Mesenchymal stem cell (in vitro differentiated cells and primary cell): Measurements from ENCODE around the gene DHX16.

Source experiments
- DNase-seq: peaks from one replicate; pipeline ENCODE4 v3.0.0-alpha.2; 2013
- H2AFZ ChIP-seq: one replicate; pipeline ENCODE4 v1.6.1; 2013; ENCODE audit warnings: low read depth, mild to moderate bottlenecking, control low read depth, inconsistent platforms, low read length, moderate library complexity
- H2AK5ac ChIP-seq: 2 replicates; pipeline ENCODE4 v1.6.1; 2013; ENCODE audit warnings: low read length, moderate library complexity, mild to moderate bottlenecking, inconsistent platforms; ENCODE audit not compliant: severe bottlenecking
- H2BK120ac ChIP-seq: one replicate; pipeline ENCODE4 v1.6.1; 2013; ENCODE audit warnings: low read depth, mild to moderate bottlenecking, inconsistent platforms, low read length, moderate library complexity
- H2BK12ac ChIP-seq, 2 experiments: one replicate each; pipeline ENCODE4 v1.6.1; 2013; ENCODE audit warnings: inconsistent platforms in 2 of 2, low read length in 2 of 2, mild to moderate bottlenecking in 2 of 2, moderate library complexity in 2 of 2, control low read depth in 1 of 2
- H2BK15ac ChIP-seq: one replicate; pipeline ENCODE4 v1.6.1; 2013; ENCODE audit warnings: mild to moderate bottlenecking, low read depth, inconsistent platforms; ENCODE audit not compliant: poor library complexity, severe bottlenecking
- H2BK5ac ChIP-seq: 2 replicates; pipeline ENCODE4 v1.6.1; 2013; ENCODE audit warnings: low read depth, mild to moderate bottlenecking, low read length, control low read depth, inconsistent platforms; ENCODE audit not compliant: poor library complexity, severe bottlenecking
- H3K14ac ChIP-seq, 2 experiments: one replicate each; pipeline ENCODE4 v1.6.1; 2013; ENCODE audit warnings: inconsistent platforms in 2 of 2, low read length in 2 of 2, control low read depth in 1 of 2, mild to moderate bottlenecking in 1 of 2, moderate library complexity in 1 of 2
- H3K18ac ChIP-seq, 2 experiments: one replicate each; pipeline ENCODE4 v1.6.1; 2013; ENCODE audit warnings: inconsistent platforms in 2 of 2, low read length in 2 of 2, control low read depth in 1 of 2, low read depth in 1 of 2, mild to moderate bottlenecking in 1 of 2
- H3K23ac ChIP-seq, 2 experiments: one replicate each; pipeline ENCODE4 v1.6.1; 2013; ENCODE audit warnings: inconsistent platforms in 2 of 2, low read length in 2 of 2, mild to moderate bottlenecking in 2 of 2, moderate library complexity in 2 of 2, control low read depth in 1 of 2
- H3K27ac ChIP-seq: 2 replicates; pipeline ENCODE4 v1.5.1; 2013; ENCODE audit warnings: mild to moderate bottlenecking, moderate library complexity, low read length, control low read depth, inconsistent platforms; ENCODE audit not compliant: poor library complexity, severe bottlenecking
- H3K27me3 ChIP-seq, 2 experiments: 2 replicates each; pipeline versions ENCODE4 v1.6.1 to v1.7.0; 2013; ENCODE audit warnings: low read length in 2 of 2, mild to moderate bottlenecking in 2 of 2, moderate library complexity in 2 of 2, control low read depth in 1 of 2, inconsistent platforms in 1 of 2; ENCODE audit not compliant: control insufficient read depth in 1 of 2, insufficient read depth in 1 of 2
- H3K36me3 ChIP-seq, 2 experiments: 2 replicates each; pipeline versions ENCODE4 v1.6.1 to v1.7.0; 2013; ENCODE audit warnings: low read length in 2 of 2, control low read depth in 1 of 2, inconsistent platforms in 1 of 2, low read depth in 1 of 2, mild to moderate bottlenecking in 1 of 2; ENCODE audit not compliant: insufficient read depth in 2 of 2, control insufficient read depth in 1 of 2
- H3K4ac ChIP-seq, 2 experiments: one replicate each; pipeline ENCODE4 v1.6.1; 2013; ENCODE audit warnings: inconsistent platforms in 2 of 2, low read length in 2 of 2, mild to moderate bottlenecking in 2 of 2, moderate library complexity in 2 of 2, control low read depth in 1 of 2, low read depth in 1 of 2
- H3K4me1 ChIP-seq: 2 replicates; pipeline ENCODE4 v1.6.1; 2013; ENCODE audit warnings: low read depth, low read length, control low read depth; ENCODE audit not compliant: control insufficient read depth, insufficient read depth
- H3K4me2 ChIP-seq: 2 replicates; pipeline ENCODE4 v1.6.1; 2013; ENCODE audit warnings: low read length, mild to moderate bottlenecking, inconsistent platforms; ENCODE audit not compliant: poor library complexity, severe bottlenecking
- H3K4me3 ChIP-seq, 2 experiments: 2 replicates each; pipeline versions ENCODE4 v1.5.1 to v1.7.0; 2013; ENCODE audit warnings: low read length in 2 of 2, mild to moderate bottlenecking in 2 of 2, control low read depth in 1 of 2, low read depth in 1 of 2; ENCODE audit not compliant: insufficient read depth in 1 of 2
- H3K79me1 ChIP-seq: replicated peaks from 2 replicates; pipeline ENCODE4 v1.6.1; 2013; ENCODE audit warnings: mild to moderate bottlenecking, control low read depth, low read length, inconsistent platforms; ENCODE audit not compliant: poor library complexity, severe bottlenecking
- H3K9ac ChIP-seq: 2 replicates; pipeline ENCODE4 v1.7.0; 2013; ENCODE audit warnings: mild to moderate bottlenecking, low read length, moderate library complexity
- H3K9me3 ChIP-seq: 2 replicates; pipeline ENCODE4 v1.7.0; 2013; ENCODE audit warnings: mild to moderate bottlenecking, low read length; ENCODE audit not compliant: control insufficient read depth
- H4K8ac ChIP-seq: one replicate; pipeline ENCODE4 v1.6.1; 2013; ENCODE audit warnings: inconsistent platforms, mild to moderate bottlenecking, low read length, moderate library complexity
- H4K91ac ChIP-seq: one replicate; pipeline ENCODE4 v1.6.1; 2013; ENCODE audit warnings: mild to moderate bottlenecking, low read length, inconsistent platforms
- WGBS: methylation state at CpG from one replicate; pipeline ENCODE4 v1.1.7; 2013; ENCODE audit warnings: mixed read lengths; 5-methylcytosine and 5-hydroxymethylcytosine counted together

Gene DHX16

DNA sequence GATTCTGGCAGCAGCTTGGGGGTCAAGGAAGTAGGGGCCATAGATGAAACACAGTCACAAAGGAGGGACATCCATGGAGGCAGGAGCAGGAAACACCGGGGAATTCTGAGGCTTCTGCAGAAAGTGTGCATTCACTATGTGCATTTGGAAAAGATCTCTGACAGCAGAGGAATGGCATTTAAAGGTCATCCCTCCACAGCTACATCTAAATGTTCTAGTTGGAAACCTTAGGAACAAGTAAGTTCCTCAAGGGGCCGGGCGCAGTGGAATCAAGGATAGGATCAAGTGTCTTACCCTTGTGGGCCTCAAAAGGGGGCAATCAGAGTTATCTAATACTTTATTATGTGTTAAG lies 17.1 kb downstream of the DHX16 start:
- H3K4me2 ChIP-seq, result no peak overlapping the region
- peaks cover 82 to 98% of the 10 kb centered on the region in 2 experiments for H3K36me3 ChIP-seq
- H2BK12ac ChIP-seq, result no peak overlapping the region
- no peak overlapping the region for H3K4me3 ChIP-seq
- H4K91ac ChIP-seq, result no peak overlapping the region
- H3K9ac ChIP-seq, result no peak overlapping the region
- 90% methylated on average over 3 of the region's 3 CpGs for WGBS
- H3K27ac ChIP-seq, result peak overlapping the region; percentile 34
- no peak overlapping the region for H2BK15ac ChIP-seq
- H3K4ac ChIP-seq, result no peak overlapping the region
- H3K18ac ChIP-seq, result no peak overlapping the region
- H3K23ac ChIP-seq, result no peak overlapping the region
- peaks cover 1% of the 10 kb centered on the region for H3K79me1 ChIP-seq
- H2BK5ac ChIP-seq, result no peak overlapping the region
- H2BK120ac ChIP-seq, result no peak overlapping the region
- H4K8ac ChIP-seq, result no peak overlapping the region
- no peak for DNase-seq
- no peaks in the 10 kb centered on the region for H3K27me3 ChIP-seq
- H3K4me1 ChIP-seq, result peaks cover 14% of the 10 kb centered on the region
- no peak overlapping the region for H2AK5ac ChIP-seq
- no peak overlapping the region for H2AFZ ChIP-seq
- no peaks in the 10 kb centered on the region for H3K9me3 ChIP-seq
- H3K14ac ChIP-seq, result no peak overlapping the region

DNA sequence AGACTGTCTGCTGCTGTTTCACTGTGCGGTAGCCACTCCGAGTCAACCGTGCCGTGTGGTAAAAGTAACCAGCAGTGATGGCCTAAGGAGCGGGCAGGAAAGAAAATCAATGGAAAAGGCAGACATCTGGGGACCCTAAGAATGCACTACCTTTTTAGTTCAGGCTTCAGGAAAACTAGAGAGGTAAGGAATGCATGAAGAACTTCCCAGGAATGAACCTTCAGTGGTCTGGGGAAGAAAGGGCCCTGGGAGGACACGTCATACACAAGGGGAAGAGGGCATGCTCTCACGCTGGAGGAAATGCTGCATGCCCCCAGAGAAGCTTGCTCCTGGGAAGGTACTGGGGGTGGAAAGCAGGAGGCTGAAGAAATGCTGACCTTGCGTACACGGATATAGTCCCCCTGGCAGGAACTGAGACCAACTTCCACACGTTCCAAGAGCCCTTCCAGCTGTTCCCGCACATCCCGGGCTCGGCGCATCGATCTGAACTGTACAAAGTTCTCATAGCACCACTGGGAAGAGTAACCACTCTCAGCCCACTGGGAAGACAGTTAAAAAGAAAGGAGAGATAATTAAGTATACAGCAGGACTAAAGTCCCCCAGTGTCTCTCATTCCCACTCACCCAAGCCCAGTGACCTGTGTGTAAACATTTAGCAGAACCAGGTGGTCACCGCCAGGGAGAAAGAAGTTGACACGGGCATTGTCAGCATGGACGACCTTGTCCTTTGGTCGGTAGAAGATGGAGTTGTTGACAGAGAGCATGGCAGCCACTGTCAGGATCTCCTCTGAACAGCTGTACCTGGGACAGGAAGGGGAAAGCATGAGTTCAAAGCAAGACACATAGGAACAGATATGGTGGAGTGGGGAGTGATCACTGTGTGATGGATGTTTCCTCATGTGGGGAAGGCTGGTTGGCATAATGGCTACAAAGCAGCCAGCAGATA lies 17.7 kb downstream of the DHX16 start:
- 93% methylated on average over 14 of the region's 19 CpGs for WGBS
- Histone ChIP-seq H3K9ac (no peak overlapping the region), H3K27ac (no peak overlapping the region), H2BK5ac (no peak overlapping the region), H4K8ac (no peak overlapping the region), H3K4ac (no peak overlapping the region), H4K91ac (no peak overlapping the region), H3K18ac (no peak overlapping the region), H3K4me2 (no peak overlapping the region), H2BK12ac (no peak overlapping the region), H2BK120ac (no peak overlapping the region), H2AK5ac (no peak overlapping the region), H3K36me3 (peaks cover 77 to 91% of the 10 kb centered on the region in 2 experiments), H3K14ac (no peak overlapping the region), H3K79me1 (peaks cover 1% of the 10 kb centered on the region), H3K4me3 (no peak overlapping the region), H3K9me3 (no peaks in the 10 kb centered on the region), H3K27me3 (no peaks in the 10 kb centered on the region), H2AFZ (no peak overlapping the region), H3K23ac (no peak overlapping the region), H2BK15ac (no peak overlapping the region), H3K4me1 (peaks cover 14% of the 10 kb centered on the region)
- no peak for DNase-seq

DNA sequence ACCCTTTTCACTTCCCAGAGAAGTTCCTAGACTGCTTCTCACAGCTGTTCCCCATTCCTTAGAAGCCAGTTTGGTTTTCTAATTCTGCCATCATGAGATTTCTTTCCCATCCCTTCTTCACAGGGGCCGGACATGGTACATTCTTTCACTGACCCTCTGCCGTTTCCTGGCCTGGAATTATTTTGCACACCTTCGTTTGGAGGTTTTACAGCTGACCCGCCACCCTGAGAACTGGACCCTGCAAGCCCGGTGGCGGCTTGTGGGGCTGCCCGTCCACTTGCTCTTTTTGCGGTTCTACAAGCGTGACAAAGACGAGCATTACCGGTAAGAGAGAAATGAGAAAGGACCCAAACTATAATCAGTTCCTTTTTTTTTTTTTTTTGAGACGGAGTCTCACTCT lies 21.7 kb downstream of the DHX16 start:
- Histone ChIP-seq H3K9me3 (no peaks in the 10 kb centered on the region), H3K9ac (no peak overlapping the region), H4K8ac (no peak overlapping the region), H3K4me1 (peaks cover 12% of the 10 kb centered on the region), H2AK5ac (no peak overlapping the region), H3K36me3 (peaks cover 45 to 58% of the 10 kb centered on the region in 2 experiments), H2AFZ (no peak overlapping the region), H3K4me3 (no peak overlapping the region), H2BK15ac (no peak overlapping the region), H4K91ac (no peak overlapping the region), H3K18ac (no peak overlapping the region), H3K14ac (no peak overlapping the region), H3K4ac (no peak overlapping the region), H3K4me2 (no peak overlapping the region), H2BK5ac (no peak overlapping the region), H3K23ac (no peak overlapping the region), H3K79me1 (peaks cover 10% of the 10 kb centered on the region), H3K27ac (no peak overlapping the region), H2BK12ac (no peak overlapping the region), H2BK120ac (no peak overlapping the region), H3K27me3 (no peaks in the 10 kb centered on the region)
- 98% methylated on average over 11 of the region's 12 CpGs for WGBS
- DNase-seq, result no peak

DNA sequence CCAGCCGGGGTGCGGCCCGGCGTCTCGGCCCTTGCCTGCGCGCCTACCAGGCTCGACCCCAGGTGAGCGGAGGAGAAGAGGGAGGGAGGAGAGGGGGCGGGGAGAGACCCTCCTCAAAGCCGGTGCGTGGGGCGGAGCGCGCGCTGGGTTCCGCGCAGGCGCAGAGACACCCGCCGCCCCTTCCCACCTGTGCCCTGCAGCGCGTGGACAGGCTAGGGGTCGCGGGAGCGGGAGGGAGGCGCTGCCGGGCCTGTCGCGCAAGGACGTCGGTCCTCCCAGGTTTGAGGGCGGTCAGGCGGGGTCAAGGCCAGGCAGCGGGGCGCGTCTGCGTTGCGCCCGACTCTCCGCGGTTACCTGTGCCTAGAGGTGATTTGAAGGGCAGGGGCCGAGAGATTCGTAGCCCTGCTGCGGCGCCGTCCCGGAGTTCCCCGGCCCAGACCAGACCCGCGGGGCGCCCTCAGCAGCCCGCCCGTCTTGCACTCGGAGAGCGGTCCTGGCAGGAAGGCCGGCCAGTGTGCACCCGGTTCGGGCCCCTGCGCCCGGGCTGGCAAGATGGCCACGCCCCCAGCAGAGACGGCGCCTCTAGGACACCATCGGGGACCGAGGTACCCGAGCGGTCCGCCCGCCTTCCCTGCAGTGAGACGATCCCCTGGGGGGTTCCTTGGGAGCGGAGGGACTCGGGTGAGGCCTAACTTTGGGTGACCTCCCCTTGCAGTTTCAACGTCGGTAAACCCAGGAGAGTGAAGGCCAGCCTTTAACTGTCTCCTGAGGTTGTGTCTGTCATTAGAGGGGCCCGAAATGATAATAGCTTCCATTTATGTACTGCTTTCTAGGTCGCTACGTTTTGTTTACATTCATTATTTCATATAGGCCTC lies 25.3 kb downstream of the DHX16 start:
- H3K23ac ChIP-seq, result peak overlapping the region in 1 of 2 experiments; percentile 24
- H3K18ac ChIP-seq, result peak overlapping the region; percentile 87 to 97
- H3K27ac ChIP-seq, result peak overlapping the region; percentile 84
- peak overlapping the region; percentile 67 to 77 for H3K4ac ChIP-seq
- DNase-seq, result peak; percentile 71
- 1% methylated on average over 64 of the region's 78 CpGs for WGBS
- H4K8ac ChIP-seq, result peak overlapping the region; percentile 93
- H2AK5ac ChIP-seq, result no peak overlapping the region
- H2BK15ac ChIP-seq, result peak overlapping the region; percentile 33
- H3K9ac ChIP-seq, result peak overlapping the region; percentile 91
- H3K4me2 ChIP-seq, result peak overlapping the region; percentile 68
- peak overlapping the region in 1 of 2 experiments; percentile 66 for H3K14ac ChIP-seq
- peak overlapping the region; percentile 80 for H4K91ac ChIP-seq
- H3K4me1 ChIP-seq, result peaks cover 3% of the 10 kb centered on the region
- peak overlapping the region; percentile 78 for H2BK120ac ChIP-seq
- peaks cover 27% of the 10 kb centered on the region for H3K79me1 ChIP-seq
- H3K36me3 ChIP-seq, result peaks cover 33 to 53% of the 10 kb centered on the region in 2 experiments
- H3K4me3 ChIP-seq, result peak overlapping the region; percentile 93 to 99
- no peaks in the 10 kb centered on the region for H3K27me3 ChIP-seq
- H3K9me3 ChIP-seq, result no peaks in the 10 kb centered on the region
- H2BK5ac ChIP-seq, result peak overlapping the region; percentile 97
- H2BK12ac ChIP-seq, result peak overlapping the region in 1 of 2 experiments; percentile 45
- peak overlapping the region; percentile 83 for H2AFZ ChIP-seq
